Liver (tissue), 3 donors: ENCODE results near the gene LPP.

Experiments
- CTCF ChIP-seq: fragments of 150-350 bp; IDR thresholded peaks from 2 replicates; pipeline ENCODE4 v1.5.1; 2017; ENCODE audit warnings: improper control_type of control experiment, low read depth, low read length; ENCODE audit not compliant: missing input control
- EGR1 ChIP-seq, 2 donors: IDR thresholded peaks; 2 replicates each; pipeline ENCODE4 v1.6.1; 2016 to 2018; ENCODE audit warnings: antibody characterized with exemption in 2 of 2, low read depth in 2 of 2
- FOXA1 ChIP-seq: IDR thresholded peaks from 2 replicates; pipeline ENCODE4 v1.6.1; 2016; ENCODE audit warnings: antibody characterized with exemption
- GABPA ChIP-seq, 2 donors: IDR thresholded peaks in 1 of 2; conservative IDR thresholded peaks in 1 of 2; 2 replicates each; pipeline ENCODE4 v1.6.1; 2016; ENCODE audit warnings: antibody characterized with exemption in 2 of 2, mild to moderate bottlenecking in 1 of 2, moderate library complexity in 1 of 2
- MAX ChIP-seq: IDR thresholded peaks from 2 replicates; pipeline ENCODE4 v1.6.1; 2016; ENCODE audit warnings: antibody characterized with exemption
- RAD21 ChIP-seq, 2 donors: IDR thresholded peaks; 2 replicates each; pipeline ENCODE4 v1.6.1; 2016; ENCODE audit warnings: antibody characterized with exemption in 2 of 2, mild to moderate bottlenecking in 2 of 2
- RXRA ChIP-seq, 2 donors: IDR thresholded peaks; 2 replicates each; pipeline ENCODE4 v1.6.1; 2017 to 2018; ENCODE audit warnings: antibody characterized with exemption in 2 of 2, mild to moderate bottlenecking in 1 of 2
- SP1 ChIP-seq: IDR thresholded peaks from 2 replicates; pipeline ENCODE4 v1.6.1; 2018; ENCODE audit warnings: antibody characterized with exemption, mild to moderate bottlenecking
- TAF1 ChIP-seq: conservative IDR thresholded peaks from 2 replicates; pipeline ENCODE4 v1.6.1; 2016; ENCODE audit warnings: antibody characterized with exemption, mild to moderate bottlenecking
- YY1 ChIP-seq: IDR thresholded peaks from 2 replicates; pipeline ENCODE4 v1.6.1; 2016; ENCODE audit warnings: antibody characterized with exemption, mild to moderate bottlenecking
- TF ChIP-seq, protein P1 (sequence below): IDR thresholded peaks from 2 replicates; pipeline ENCODE4 v1.6.1; 2016; ENCODE audit warnings: antibody characterized with exemption
- TF ChIP-seq, protein P2 (sequence below): IDR thresholded peaks from 2 replicates; pipeline ENCODE4 v1.6.1; 2016; ENCODE audit warnings: antibody characterized with exemption, mild to moderate bottlenecking
- TF ChIP-seq, protein P3 (sequence below): IDR thresholded peaks from 2 replicates; pipeline ENCODE4 v1.6.1; 2016; ENCODE audit warnings: antibody characterized with exemption
- donor health status: healthy.
- donor health status: healthy.

DNA sequence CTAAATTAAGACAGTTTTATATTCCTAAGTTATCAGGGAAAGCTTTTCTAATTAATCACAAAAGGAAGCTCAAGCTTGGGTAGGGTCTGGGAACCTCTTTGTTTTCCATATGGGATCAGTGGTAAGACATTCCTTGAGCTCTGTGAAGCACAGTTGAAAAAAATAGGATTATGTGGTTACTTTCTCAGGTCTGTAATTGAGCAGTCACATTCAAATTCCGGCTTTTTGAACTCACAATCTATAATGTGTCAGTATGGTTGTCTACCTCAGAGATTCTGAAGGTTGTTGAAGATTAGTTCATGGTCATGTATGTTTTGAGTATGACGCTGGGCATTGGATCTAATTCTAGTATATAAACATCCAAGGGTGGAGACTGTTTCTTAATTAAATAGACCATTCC, 364.5 kb downstream of the LPP start:
- TF ChIP-seq, protein P1, sequence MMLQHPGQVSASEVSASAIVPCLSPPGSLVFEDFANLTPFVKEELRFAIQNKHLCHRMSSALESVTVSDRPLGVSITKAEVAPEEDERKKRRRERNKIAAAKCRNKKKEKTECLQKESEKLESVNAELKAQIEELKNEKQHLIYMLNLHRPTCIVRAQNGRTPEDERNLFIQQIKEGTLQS, result no peak
- TF ChIP-seq, protein P2, sequence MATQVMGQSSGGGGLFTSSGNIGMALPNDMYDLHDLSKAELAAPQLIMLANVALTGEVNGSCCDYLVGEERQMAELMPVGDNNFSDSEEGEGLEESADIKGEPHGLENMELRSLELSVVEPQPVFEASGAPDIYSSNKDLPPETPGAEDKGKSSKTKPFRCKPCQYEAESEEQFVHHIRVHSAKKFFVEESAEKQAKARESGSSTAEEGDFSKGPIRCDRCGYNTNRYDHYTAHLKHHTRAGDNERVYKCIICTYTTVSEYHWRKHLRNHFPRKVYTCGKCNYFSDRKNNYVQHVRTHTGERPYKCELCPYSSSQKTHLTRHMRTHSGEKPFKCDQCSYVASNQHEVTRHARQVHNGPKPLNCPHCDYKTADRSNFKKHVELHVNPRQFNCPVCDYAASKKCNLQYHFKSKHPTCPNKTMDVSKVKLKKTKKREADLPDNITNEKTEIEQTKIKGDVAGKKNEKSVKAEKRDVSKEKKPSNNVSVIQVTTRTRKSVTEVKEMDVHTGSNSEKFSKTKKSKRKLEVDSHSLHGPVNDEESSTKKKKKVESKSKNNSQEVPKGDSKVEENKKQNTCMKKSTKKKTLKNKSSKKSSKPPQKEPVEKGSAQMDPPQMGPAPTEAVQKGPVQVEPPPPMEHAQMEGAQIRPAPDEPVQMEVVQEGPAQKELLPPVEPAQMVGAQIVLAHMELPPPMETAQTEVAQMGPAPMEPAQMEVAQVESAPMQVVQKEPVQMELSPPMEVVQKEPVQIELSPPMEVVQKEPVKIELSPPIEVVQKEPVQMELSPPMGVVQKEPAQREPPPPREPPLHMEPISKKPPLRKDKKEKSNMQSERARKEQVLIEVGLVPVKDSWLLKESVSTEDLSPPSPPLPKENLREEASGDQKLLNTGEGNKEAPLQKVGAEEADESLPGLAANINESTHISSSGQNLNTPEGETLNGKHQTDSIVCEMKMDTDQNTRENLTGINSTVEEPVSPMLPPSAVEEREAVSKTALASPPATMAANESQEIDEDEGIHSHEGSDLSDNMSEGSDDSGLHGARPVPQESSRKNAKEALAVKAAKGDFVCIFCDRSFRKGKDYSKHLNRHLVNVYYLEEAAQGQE, result no peak
- TF ChIP-seq SP1 (no peak), RXRA (IDR thresholded peaks at IDR 0.05) (no peak), CTCF (no peak), RAD21 (IDR thresholded peaks at IDR 0.05) (no peak), EGR1 (IDR thresholded peaks at IDR 0.05; ENCODE audit: low read depth in 2 of 2) (no peak), MAX (no peak), YY1 (no peak), TAF1 (no peak), GABPA (IDR thresholded peaks at IDR 0.05 in 1 of 2, conservative IDR thresholded peaks at IDR 0.05 in 1 of 2) (no peak), FOXA1 (no peak)
- TF ChIP-seq, protein P3, sequence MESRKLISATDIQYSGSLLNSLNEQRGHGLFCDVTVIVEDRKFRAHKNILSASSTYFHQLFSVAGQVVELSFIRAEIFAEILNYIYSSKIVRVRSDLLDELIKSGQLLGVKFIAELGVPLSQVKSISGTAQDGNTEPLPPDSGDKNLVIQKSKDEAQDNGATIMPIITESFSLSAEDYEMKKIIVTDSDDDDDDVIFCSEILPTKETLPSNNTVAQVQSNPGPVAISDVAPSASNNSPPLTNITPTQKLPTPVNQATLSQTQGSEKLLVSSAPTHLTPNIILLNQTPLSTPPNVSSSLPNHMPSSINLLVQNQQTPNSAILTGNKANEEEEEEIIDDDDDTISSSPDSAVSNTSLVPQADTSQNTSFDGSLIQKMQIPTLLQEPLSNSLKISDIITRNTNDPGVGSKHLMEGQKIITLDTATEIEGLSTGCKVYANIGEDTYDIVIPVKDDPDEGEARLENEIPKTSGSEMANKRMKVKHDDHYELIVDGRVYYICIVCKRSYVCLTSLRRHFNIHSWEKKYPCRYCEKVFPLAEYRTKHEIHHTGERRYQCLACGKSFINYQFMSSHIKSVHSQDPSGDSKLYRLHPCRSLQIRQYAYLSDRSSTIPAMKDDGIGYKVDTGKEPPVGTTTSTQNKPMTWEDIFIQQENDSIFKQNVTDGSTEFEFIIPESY, result no peak
